GM23338 (cell line): Measurements from ENCODE around the gene TYMS. TPM values are rescaled to one million over a fixed set of nuclear protein-coding genes. Genes with fewer than 3 reads are reported as not detected.

Source experiments
- ATAC-seq: fragments of 200-7000 bp; cut with Tn5 transposase; 3 replicates; pipeline ENCODE4 v1.9.1; 2020
- DNase-seq: peaks from one replicate; pipeline ENCODE4 v3.0.0-alpha.2; 2015; ENCODE audit warnings: low spot score
- H2AFZ ChIP-seq: fragments of 200-600 bp; sonication (generic); 2 replicates; pipeline ENCODE4 v1.8.0; 2016; ENCODE audit warnings: antibody characterized with exemption, mild to moderate bottlenecking, moderate library complexity
- H3F3A ChIP-seq: fragments of 200-600 bp; sonication (generic); replicated peaks from 2 replicates; pipeline ENCODE4 v1.8.0; 2017; ENCODE audit warnings: antibody characterized with exemption, mixed run types, low read depth
- H3K27ac ChIP-seq: fragments of 200-600 bp; sonication (generic); 2 replicates; pipeline ENCODE4 v1.6.1; 2016; ENCODE audit warnings: low read depth
- H3K27me3 ChIP-seq: fragments of 200-600 bp; sonication (generic); 2 replicates; pipeline ENCODE4 v1.8.0; 2016; ENCODE audit warnings: mild to moderate bottlenecking, mixed run types, moderate library complexity; ENCODE audit not compliant: insufficient read depth
- H3K36me3 ChIP-seq: fragments of 200-600 bp; sonication (generic); 2 replicates; pipeline ENCODE4 v1.8.0; 2016; ENCODE audit warnings: mild to moderate bottlenecking; ENCODE audit not compliant: insufficient read depth
- H3K4me1 ChIP-seq: fragments of 200-600 bp; sonication (generic); 2 replicates; pipeline ENCODE4 v1.8.0; 2016; ENCODE audit warnings: mild to moderate bottlenecking, moderate library complexity; ENCODE audit not compliant: insufficient read depth
- H3K4me2 ChIP-seq: fragments of 200-600 bp; sonication (generic); 2 replicates; pipeline ENCODE4 v1.7.1; 2017; ENCODE audit warnings: mixed run types
- H3K4me3 ChIP-seq: fragments of 200-600 bp; sonication (generic); 2 replicates; pipeline ENCODE4 v1.6.1; 2016; ENCODE audit warnings: mixed run types
- H3K79me2 ChIP-seq: fragments of 200-600 bp; sonication (generic); replicated peaks from 2 replicates; pipeline ENCODE4 v1.8.0; 2017; ENCODE audit warnings: mild to moderate bottlenecking; ENCODE audit not compliant: insufficient read depth
- H3K9me2 ChIP-seq: fragments of 200-600 bp; sonication (generic); 2 replicates; pipeline ENCODE4 v1.8.0; 2017; ENCODE audit not compliant: insufficient read depth
- H4K20me1 ChIP-seq: fragments of 200-600 bp; sonication (generic); replicated peaks from 2 replicates; pipeline ENCODE4 v1.8.0; 2017; ENCODE audit warnings: mild to moderate bottlenecking; ENCODE audit not compliant: insufficient read depth
- H3K27ac Mint-ChIP-seq: 2 replicates; pipeline ENCODE4 v1.8.0; 2020; ENCODE audit warnings: inconsistent platforms, mild to moderate bottlenecking, moderate library complexity, mixed read lengths
- H3K27me3 Mint-ChIP-seq: 3 replicates; pipeline ENCODE4 v1.8.0; 2022; ENCODE audit warnings: low read depth, mild to moderate bottlenecking, moderate library complexity, mixed read lengths, inconsistent platforms; ENCODE audit not compliant: insufficient read depth, poor library complexity
- H3K36me3 Mint-ChIP-seq: 3 replicates; pipeline ENCODE4 v1.8.0; 2021; ENCODE audit warnings: low read depth, mild to moderate bottlenecking, inconsistent platforms, moderate library complexity, mixed read lengths
- H3K4me1 Mint-ChIP-seq: 3 replicates; pipeline ENCODE4 v1.8.0; 2020; ENCODE audit warnings: mild to moderate bottlenecking, inconsistent platforms, mixed read lengths
- H3K4me3 Mint-ChIP-seq: 3 replicates; pipeline ENCODE4 v1.8.0; 2021; ENCODE audit warnings: moderate library complexity, mild to moderate bottlenecking, inconsistent platforms, mixed read lengths
- H3K9me3 Mint-ChIP-seq: 3 replicates; pipeline ENCODE4 v1.8.0; 2020; ENCODE audit warnings: moderate library complexity, mild to moderate bottlenecking, inconsistent platforms, mixed read lengths
- CREB1 ChIP-seq: fragments of 250-450 bp; sonication (Bioruptor Pico); IDR thresholded peaks from 2 replicates; pipeline ENCODE4 v1.5.0; 2020; ENCODE audit warnings: low read depth, mild to moderate bottlenecking, moderate library complexity
- ETS1 ChIP-seq: IDR thresholded peaks from 2 replicates; pipeline ENCODE4 v1.6.1; 2016; ENCODE audit warnings: antibody characterized with exemption
- EZH2 ChIP-seq: fragments of 200-600 bp; sonication (generic); IDR thresholded peaks from one replicate; pipeline ENCODE4 v1.8.0; 2017; ENCODE audit warnings: antibody characterized with exemption, mild to moderate bottlenecking, low read depth; ENCODE audit not compliant: unreplicated experiment
- JUNB ChIP-seq: IDR thresholded peaks from one replicate; pipeline ENCODE4 v1.6.1; 2016; ENCODE audit warnings: antibody characterized with exemption; ENCODE audit not compliant: unreplicated experiment
- POLR2AphosphoS5 ChIP-seq: IDR thresholded peaks from 2 replicates; pipeline ENCODE4 v1.6.1; 2016; ENCODE audit warnings: antibody characterized with exemption, low read depth
- ZNF114 ChIP-seq: fragments of 250-450 bp; sonication (Bioruptor Pico); IDR thresholded peaks from 2 replicates; pipeline ENCODE4 v1.5.0; 2020; ENCODE audit warnings: mild to moderate bottlenecking, moderate library complexity
- ZNF331 ChIP-seq: fragments of 250-450 bp; sonication (Bioruptor Pico); IDR thresholded peaks from 2 replicates; pipeline ENCODE4 v1.5.0; 2020; ENCODE audit warnings: low read depth, mild to moderate bottlenecking, moderate library complexity
- polyA plus RNA-seq: library from polyadenylated mRNA; unstranded; fragments of >200 nt; fragmentation: Nextera tagmentation; extraction: Ambion mirVana; gene quantifications from 2 replicates; pipeline ENCODE4 v1.2.1, GENCODE V29; 2016
- total RNA-seq: library from RNA; depleted of rRNA; stranded (reverse); fragments of >200 nt; shearing (Covaris generic); gene quantifications from 2 replicates; pipeline ENCODE4 v1.2.3, GENCODE V29; 2014

The TYMS gene
- total and polyA plus RNA-seq, 2 experiments from 2014 or later, result 52.9 to 72.3 TPM

- TF ChIP-seq ETS1, result no peak
- TF ChIP-seq EZH2, result no peak
- TF ChIP-seq JUNB, result no peak
Observed at GRCh38 chr18:669077-669476, 11.6 kb downstream of the TYMS start (continued).

GRCh38 chr18:670522-670921 is 13.1 kb downstream of the TYMS start:
- Histone ChIP-seq H3K9me2 (peaks cover 4% of the 10 kb centered on the region; the same call in 1 of the 2 replicates), H3K4me2 (no peak overlapping the region), H3F3A (peaks cover 7% of the 10 kb centered on the region; the same call in 1 of the 2 replicates), H3K4me3 (no peak overlapping the region), H3K27ac (no peak overlapping the region), H4K20me1 (peaks cover 12% of the 10 kb centered on the region), H3K27me3 (no peaks in the 10 kb centered on the region), H3K79me2 (peaks cover 14% of the 10 kb centered on the region), H3K36me3 (peaks cover 54% of the 10 kb centered on the region), H3K4me1 (no peaks in the 10 kb centered on the region), H2AFZ (no peak overlapping the region)
- peaks cover 7% of the 10 kb centered on the region for H3K27me3 Mint-ChIP-seq
- ATAC-seq (no peak), DNase-seq (no peak)
- H3K4me3 Mint-ChIP-seq, result no peak overlapping the region; the same call in 2 of the 3 replicates
- H3K27ac Mint-ChIP-seq, result peak overlapping the region; percentile 26; the same call in 1 of the 2 replicates
- peaks cover 11% of the 10 kb centered on the region; the same call in 2 of the 3 replicates for H3K9me3 Mint-ChIP-seq
- TF ChIP-seq ETS1 (no peak), POLR2AphosphoS5 (0 out of 2 replicates have a peak, but pooled peaks have one; percentile 28), ZNF114 (CRISPR knock-in tag) (no peak), CREB1 (no peak), ZNF331 (CRISPR knock-in tag) (no peak)
- H3K4me1 Mint-ChIP-seq, result peaks cover 2% of the 10 kb centered on the region; the same call in 2 of the 3 replicates
- peaks cover 87% of the 10 kb centered on the region for H3K36me3 Mint-ChIP-seq

GRCh38 chr18:671405-671804 is 14.0 kb downstream of the TYMS start:
- no peaks in the 10 kb centered on the region for H3K4me1 ChIP-seq
- H2AFZ ChIP-seq, result no peak overlapping the region
- H3K36me3 Mint-ChIP-seq, result peaks cover 87% of the 10 kb centered on the region
- H3K9me3 Mint-ChIP-seq, result peaks cover 5% of the 10 kb centered on the region; the same call in 2 of the 3 replicates
- no peak overlapping the region for H3K27ac ChIP-seq
- H3K79me2 ChIP-seq, result peaks cover 7% of the 10 kb centered on the region
- H3K9me2 ChIP-seq, result peaks cover 3% of the 10 kb centered on the region; the same call in 1 of the 2 replicates
- peak overlapping the region; percentile 38; the same call in 1 of the 2 replicates for H3K27ac Mint-ChIP-seq
- H3F3A ChIP-seq, result peaks cover 7% of the 10 kb centered on the region; the same call in 1 of the 2 replicates
- no peak for TF ChIP-seq JUNB
- TF ChIP-seq CREB1, result no peak
- no peak for TF ChIP-seq ZNF331 (CRISPR knock-in tag)
- TF ChIP-seq ZNF114 (CRISPR knock-in tag), result no peak
- no peak for TF ChIP-seq ETS1
- no peak for TF ChIP-seq EZH2
- H4K20me1 ChIP-seq, result peaks cover 10% of the 10 kb centered on the region
- ATAC-seq (no peak), DNase-seq (no peak)
- H3K27me3 ChIP-seq, result no peaks in the 10 kb centered on the region
- H3K4me2 ChIP-seq, result no peak overlapping the region
- H3K4me3 ChIP-seq, result no peak overlapping the region
- H3K36me3 ChIP-seq, result peaks cover 54% of the 10 kb centered on the region
- peaks cover 10% of the 10 kb centered on the region for H3K27me3 Mint-ChIP-seq
- H3K4me3 Mint-ChIP-seq, result no peak overlapping the region
- H3K4me1 Mint-ChIP-seq, result no peaks in the 10 kb centered on the region; the same call in 2 of the 3 replicates
